OCI-LY7 (cell line): ENCODE data around the gene NDOR1.
A peak's percentile ranks its signal among the peaks of the same experiment; 100 is the strongest.

Experiments
- EZH2phosphoT487 ChIP-seq: fragments of 200-600 bp; sonication (generic); IDR thresholded peaks from 2 replicates; pipeline ENCODE4 v1.6.1; 2018; ENCODE audit warnings: low read depth, borderline replicate concordance, mild to moderate bottlenecking, mixed run types, antibody characterized with exemption, low read length, moderate library complexity, mixed read lengths
- TF ChIP-seq, protein P1 (sequence below): fragments of 200-600 bp; sonication (generic); conservative IDR thresholded peaks from 2 replicates; pipeline ENCODE4 v1.5.1; 2014; ENCODE audit warnings: mild to moderate bottlenecking, antibody characterized with exemption, low read length, moderate library complexity, mixed read lengths

DNA sequence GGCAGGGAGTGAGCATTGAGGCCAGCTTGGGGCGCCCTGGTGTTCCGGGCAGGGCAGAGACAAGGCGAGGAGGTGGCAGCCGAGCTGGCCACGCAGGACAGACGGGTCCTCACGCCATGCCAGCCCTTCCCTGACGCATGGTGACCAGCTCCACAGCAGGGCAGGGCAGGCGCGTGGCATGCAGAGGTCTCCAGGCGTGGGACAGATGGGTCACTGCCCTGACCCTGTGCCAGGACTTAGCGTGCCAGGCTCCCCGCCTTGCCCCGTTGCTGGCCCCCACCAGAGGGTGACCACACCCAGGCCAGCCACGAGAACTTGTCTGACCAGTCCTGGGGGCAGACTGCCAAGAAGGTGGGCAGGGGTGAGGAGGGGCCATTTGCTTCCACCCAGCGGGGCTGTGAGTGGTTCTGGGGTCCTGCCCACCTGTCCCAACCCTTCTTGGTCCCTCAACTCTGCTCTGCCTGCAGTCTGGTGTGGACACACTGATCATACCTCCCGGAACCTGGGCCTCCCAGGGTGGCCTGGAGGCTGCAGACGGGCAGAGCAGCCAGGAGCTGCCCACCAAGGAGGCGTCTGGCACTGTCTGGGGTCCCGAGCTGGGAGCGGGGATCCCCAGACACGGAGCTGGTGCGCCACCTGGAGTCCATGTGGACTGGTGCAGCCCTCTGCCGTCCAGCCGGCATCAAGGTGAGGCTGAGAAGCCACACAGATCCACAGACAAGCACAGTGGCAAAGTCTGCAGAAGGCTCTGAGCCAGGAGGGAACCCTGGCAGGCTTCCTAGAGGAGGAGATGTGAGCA lies 21.8 kb downstream of the NDOR1 start, which contains the start of gene RNF224:
- TF ChIP-seq, protein P1, sequence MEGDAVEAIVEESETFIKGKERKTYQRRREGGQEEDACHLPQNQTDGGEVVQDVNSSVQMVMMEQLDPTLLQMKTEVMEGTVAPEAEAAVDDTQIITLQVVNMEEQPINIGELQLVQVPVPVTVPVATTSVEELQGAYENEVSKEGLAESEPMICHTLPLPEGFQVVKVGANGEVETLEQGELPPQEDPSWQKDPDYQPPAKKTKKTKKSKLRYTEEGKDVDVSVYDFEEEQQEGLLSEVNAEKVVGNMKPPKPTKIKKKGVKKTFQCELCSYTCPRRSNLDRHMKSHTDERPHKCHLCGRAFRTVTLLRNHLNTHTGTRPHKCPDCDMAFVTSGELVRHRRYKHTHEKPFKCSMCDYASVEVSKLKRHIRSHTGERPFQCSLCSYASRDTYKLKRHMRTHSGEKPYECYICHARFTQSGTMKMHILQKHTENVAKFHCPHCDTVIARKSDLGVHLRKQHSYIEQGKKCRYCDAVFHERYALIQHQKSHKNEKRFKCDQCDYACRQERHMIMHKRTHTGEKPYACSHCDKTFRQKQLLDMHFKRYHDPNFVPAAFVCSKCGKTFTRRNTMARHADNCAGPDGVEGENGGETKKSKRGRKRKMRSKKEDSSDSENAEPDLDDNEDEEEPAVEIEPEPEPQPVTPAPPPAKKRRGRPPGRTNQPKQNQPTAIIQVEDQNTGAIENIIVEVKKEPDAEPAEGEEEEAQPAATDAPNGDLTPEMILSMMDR: peak; percentile 96
- TF ChIP-seq EZH2phosphoT487: no peak
